Astrocyte of the cerebellum (primary cell): ENCODE data around the gene SAMMSON.

Experiments used
- DNase-seq: peaks from one replicate; pipeline ENCODE4 v3.0.0-alpha.2; 2011; ENCODE audit warnings: low read depth
- H3K4me3 ChIP-seq: 2 replicates; pipeline ENCODE4 v1.5.1; 2011; ENCODE audit warnings: mild to moderate bottlenecking, low read depth, low read length, moderate library complexity
- CTCF ChIP-seq: IDR thresholded peaks from 2 replicates; pipeline ENCODE4 v1.5.1; 2012; ENCODE audit warnings: low read length, low read depth, moderate library complexity, mild to moderate bottlenecking; ENCODE audit errors: missing control alignments
- in situ Hi-C: cut with HindIII; loops from 2 replicates; pipeline ENCODE4 v1.10.0; 2017; ENCODE audit warnings: low sequenced_read_pairs

SAMMSON gene

GRCh38 chr3:70108546-70108945 is 109.0 kb downstream of the SAMMSON start:
- TF ChIP-seq CTCF: no peak
- in situ Hi-C loops: no loop called here
- H3K4me3 ChIP-seq: no peak overlapping the region
- DNase-seq: no peak

GRCh38 chr3:70110066-70110465 is 110.5 kb downstream of the SAMMSON start:
- in situ Hi-C loops: no loop called here
- no peak for DNase-seq
- no peak overlapping the region for H3K4me3 ChIP-seq
- TF ChIP-seq CTCF: no peak

GRCh38 chr3:70111411-70111810 is 111.9 kb downstream of the SAMMSON start:
- DNase-seq: no peak
- no peak for TF ChIP-seq CTCF
- in situ Hi-C loops: no loop called here
- no peak overlapping the region for H3K4me3 ChIP-seq

- no peak for DNase-seq
- no peak for TF ChIP-seq CTCF
- no peak overlapping the region for H3K4me3 ChIP-seq
- in situ Hi-C loops: no loop called here
Observed at GRCh38 chr3:70112751-70113150, 113.2 kb downstream of the SAMMSON start.

GRCh38 chr3:70114431-70114830 is 114.9 kb downstream of the SAMMSON start:
- H3K4me3 ChIP-seq: no peak overlapping the region
- in situ Hi-C loops: no loop called here
- no peak for DNase-seq
- TF ChIP-seq CTCF: no peak

GRCh38 chr3:70119879-70120278 is 120.3 kb downstream of the SAMMSON start:
- in situ Hi-C loops: no loop called here
- TF ChIP-seq CTCF: no peak
- no peak overlapping the region for H3K4me3 ChIP-seq
- no peak for DNase-seq
